A673 (cell line): Measurements from ENCODE around the gene DIRAS1.

Source experiments
- CTCF ChIP-seq: fragments of 300-800, 200-600 bp; sonication (generic); conservative IDR thresholded peaks from 2 replicates; pipeline ENCODE4 v1.5.1; 2017; ENCODE audit warnings: low read depth, mild to moderate bottlenecking, antibody characterized with exemption, low read length, moderate library complexity, mixed read lengths
- EZH2 ChIP-seq: fragments of 200-600 bp; sonication (generic); IDR thresholded peaks from 2 replicates; pipeline ENCODE4 v1.6.1; 2017; ENCODE audit warnings: borderline replicate concordance, low read depth, mild to moderate bottlenecking, mixed read lengths, antibody characterized with exemption, low read length; ENCODE audit not compliant: poor library complexity, severe bottlenecking

DNA sequence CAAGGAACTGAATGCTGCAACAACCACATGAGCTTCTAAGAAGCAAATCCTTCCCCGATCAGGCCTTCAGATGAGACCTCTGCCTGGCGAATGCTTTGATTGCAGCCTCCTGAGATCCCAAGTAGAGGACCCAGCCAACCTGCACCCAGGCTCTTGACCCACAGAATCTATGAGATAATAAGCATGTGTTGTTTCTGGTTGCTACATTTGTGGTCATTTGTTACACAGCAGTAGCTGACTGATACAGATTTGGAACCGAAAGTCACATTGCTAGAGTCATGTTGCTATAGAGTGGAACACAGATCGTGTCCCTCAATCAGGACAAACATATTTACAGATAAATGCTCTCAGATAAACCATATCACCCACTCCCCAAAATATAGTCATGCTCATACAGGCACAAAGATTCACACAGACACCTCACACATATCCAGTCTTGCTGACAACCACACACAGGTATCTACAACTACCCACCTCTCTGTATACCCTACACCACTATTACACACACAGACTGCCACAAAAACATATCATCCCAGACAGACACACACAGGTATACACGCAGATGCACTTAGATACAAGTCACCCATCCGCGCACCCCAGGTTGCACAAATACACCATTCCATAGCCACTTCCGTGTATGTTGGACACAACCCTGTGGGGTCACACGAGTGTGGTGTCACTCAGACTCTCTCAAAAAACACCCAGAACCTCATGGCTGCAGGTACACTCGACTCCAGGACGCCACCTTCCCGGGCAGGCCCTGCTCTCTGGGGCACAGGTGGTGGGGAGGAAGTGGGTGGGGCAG, 5.5 kb downstream of the DIRAS1 start:
- TF ChIP-seq CTCF (no peak), EZH2 (no peak)
